Smooth muscle cell (in vitro differentiated cells): ENCODE results near the gene CLDN1. TPM values are rescaled to one million over a fixed set of nuclear protein-coding genes. Genes with fewer than 3 reads are reported as not detected.

Experiments used
- polyA plus RNA-seq: library from polyadenylated mRNA; unstranded; fragments of >200 nt; fragmentation: Nextera tagmentation; extraction: Ambion mirVana; gene quantifications from 2 replicates; pipeline ENCODE4 v1.2.1, GENCODE V29; 2016
- total RNA-seq: library from RNA; depleted of rRNA; stranded (reverse); fragments of >200 nt; gene quantifications from 2 replicates; pipeline ENCODE4 v1.2.3, GENCODE V29; 2014

CLDN1 gene
- total and polyA plus RNA-seq, 2 experiments from 2014 or later: 3.8 to 30.5 TPM

Other genes starting within 250 kb of the CLDN1 start
- gene P3H2, start 201.5 kb downstream of the CLDN1 start, total RNA-seq: 27.3 and 42.6 TPM in 2 replicates
- gene P3H2, start 201.5 kb downstream of the CLDN1 start, polyA plus RNA-seq: 6.5 and 9.8 TPM in 2 replicates
- 0.13 and 0.45 TPM in 2 replicates for gene CLDN16, start 65.7 kb upstream of the CLDN1 start, total RNA-seq
- gene CLDN16, start 65.7 kb upstream of the CLDN1 start, polyA plus RNA-seq: 0.40 TPM in 1 of 2 replicates, not detected in the other
- not detected in 2 replicates for gene TMEM207, start 127.5 kb upstream of the CLDN1 start, total RNA-seq
- gene TMEM207, start 127.5 kb upstream of the CLDN1 start, polyA plus RNA-seq: not detected in 2 replicates
- 49.1 and 53.5 TPM in 2 replicates for gene IL1RAP, start 191.6 kb upstream of the CLDN1 start, total RNA-seq
- 13.5 and 16.5 TPM in 2 replicates for gene IL1RAP, start 191.6 kb upstream of the CLDN1 start, polyA plus RNA-seq